MM.1S (cell line): ENCODE data around the gene KCNMB4.

Experiments used
- DNase-seq: peaks from one replicate; pipeline ENCODE4 v3.0.0-alpha.2; 2015
- H2AFZ ChIP-seq: fragments of 300-600 bp; sonication (generic); 2 replicates; pipeline ENCODE4 v1.6.0; 2016; ENCODE audit warnings: antibody characterized with exemption, low read length
- H3F3A ChIP-seq: fragments of 300-600 bp; sonication (generic); 2 replicates; pipeline ENCODE4 v1.6.1; 2016; ENCODE audit warnings: mild to moderate bottlenecking, antibody characterized with exemption, low read length, moderate library complexity, mixed read lengths; ENCODE audit not compliant: insufficient read depth
- H3K27ac ChIP-seq: fragments of 300-600 bp; sonication (generic); 2 replicates; pipeline ENCODE4 v1.5.1; 2016; ENCODE audit warnings: mild to moderate bottlenecking, low read length
- H3K27me3 ChIP-seq: fragments of 300-600 bp; sonication (generic); replicated peaks from 2 replicates; pipeline ENCODE4 v1.6.0; 2016; ENCODE audit warnings: low read length; ENCODE audit not compliant: insufficient read depth
- H3K36me3 ChIP-seq: fragments of 300-600 bp; sonication (generic); replicated peaks from 2 replicates; pipeline ENCODE4 v1.6.1; 2016; ENCODE audit warnings: mild to moderate bottlenecking, low read length, mixed read lengths; ENCODE audit not compliant: insufficient read depth
- H3K4me1 ChIP-seq: fragments of 300-600 bp; sonication (generic); 2 replicates; pipeline ENCODE4 v1.6.1; 2016; ENCODE audit warnings: low read length, mixed read lengths
- H3K4me2 ChIP-seq: fragments of 300-600 bp; sonication (generic); 2 replicates; pipeline ENCODE4 v1.6.0; 2016; ENCODE audit warnings: low read depth, low read length
- H3K4me3 ChIP-seq: fragments of 300-600 bp; sonication (generic); 2 replicates; pipeline ENCODE4 v1.5.1; 2016; ENCODE audit warnings: low read length, mixed read lengths
- H3K79me2 ChIP-seq: fragments of 300-600 bp; sonication (generic); 2 replicates; pipeline ENCODE4 v1.6.1; 2016; ENCODE audit warnings: mixed run types, low read length, mixed read lengths
- H3K9ac ChIP-seq: fragments of 300-600 bp; sonication (generic); 2 replicates; pipeline ENCODE4 v1.6.1; 2016; ENCODE audit warnings: low read length, mixed read lengths
- H3K9me2 ChIP-seq: fragments of 300-600 bp; sonication (generic); replicated peaks from 2 replicates; pipeline ENCODE4 v1.6.1; 2016; ENCODE audit warnings: mild to moderate bottlenecking, low read length, mixed read lengths; ENCODE audit not compliant: insufficient read depth
- H3K9me3 ChIP-seq: fragments of 300-600 bp; sonication (generic); replicated peaks from 2 replicates; pipeline ENCODE4 v1.6.1; 2016; ENCODE audit warnings: mild to moderate bottlenecking, low read length, mixed read lengths; ENCODE audit not compliant: insufficient read depth
- H4K20me1 ChIP-seq: fragments of 300-600 bp; sonication (generic); 2 replicates; pipeline ENCODE4 v1.6.1; 2016; ENCODE audit warnings: mild to moderate bottlenecking, low read length, moderate library complexity, mixed read lengths; ENCODE audit not compliant: insufficient read depth
- CTCF ChIP-seq: fragments of 300-600 bp; sonication (generic); IDR thresholded peaks from 2 replicates; pipeline ENCODE4 v1.5.1; 2016; ENCODE audit warnings: antibody characterized with exemption, low read length, mixed read lengths
- EZH2 ChIP-seq: fragments of 300-600 bp; sonication (generic); optimal IDR thresholded peaks from 2 replicates; pipeline ENCODE3; 2017; ENCODE audit warnings: low read depth, mild to moderate bottlenecking, antibody characterized with exemption, low read length, mixed read lengths
- EZH2phosphoT487 ChIP-seq: fragments of 300-600 bp; sonication (generic); IDR thresholded peaks from 2 replicates; pipeline ENCODE4 v1.6.1; 2018; ENCODE audit warnings: antibody characterized with exemption, low read length

KCNMB4 gene

GRCh38 chr12:70456953-70457352, 90.9 kb downstream of the KCNMB4 start:
- H3F3A ChIP-seq, result no peaks in the 10 kb centered on the region
- H3K79me2 ChIP-seq, result no peaks in the 10 kb centered on the region
- no peaks in the 10 kb centered on the region for H3K27me3 ChIP-seq
- no peak for DNase-seq
- H4K20me1 ChIP-seq, result no peaks in the 10 kb centered on the region
- H3K4me2 ChIP-seq, result no peak overlapping the region
- no peak overlapping the region for H3K27ac ChIP-seq
- no peaks in the 10 kb centered on the region for H3K9me3 ChIP-seq
- H3K4me1 ChIP-seq, result no peaks in the 10 kb centered on the region
- H3K9ac ChIP-seq, result no peak overlapping the region
- H2AFZ ChIP-seq, result no peak overlapping the region
- no peaks in the 10 kb centered on the region for H3K9me2 ChIP-seq
- TF ChIP-seq CTCF (no peak), EZH2 (no peak), EZH2phosphoT487 (no peak)
- H3K4me3 ChIP-seq, result no peak overlapping the region
- no peaks in the 10 kb centered on the region for H3K36me3 ChIP-seq

GRCh38 chr12:70459786-70460185, 93.7 kb downstream of the KCNMB4 start:
- H4K20me1 ChIP-seq, result no peaks in the 10 kb centered on the region
- H3K79me2 ChIP-seq, result no peaks in the 10 kb centered on the region
- H3K9me3 ChIP-seq, result 0 out of 2 replicates have a peak, but pooled peaks cover 3% of the 10 kb centered on the region
- no peak overlapping the region for H3K4me3 ChIP-seq
- no peak overlapping the region for H3K4me2 ChIP-seq
- no peaks in the 10 kb centered on the region for H3K27me3 ChIP-seq
- H3F3A ChIP-seq, result no peaks in the 10 kb centered on the region
- no peak overlapping the region for H3K27ac ChIP-seq
- no peaks in the 10 kb centered on the region for H3K36me3 ChIP-seq
- no peak for DNase-seq
- no peaks in the 10 kb centered on the region for H3K4me1 ChIP-seq
- H3K9me2 ChIP-seq, result no peaks in the 10 kb centered on the region
- TF ChIP-seq CTCF (no peak), EZH2 (no peak)
- no peak overlapping the region for H2AFZ ChIP-seq
- H3K9ac ChIP-seq, result no peak overlapping the region

GRCh38 chr12:70463997-70464396, 97.9 kb downstream of the KCNMB4 start:
- TF ChIP-seq EZH2phosphoT487, result no peak
- TF ChIP-seq CTCF, result no peak
- TF ChIP-seq EZH2, result no peak
- Histone ChIP-seq H2AFZ (no peak overlapping the region), H3F3A (no peaks in the 10 kb centered on the region), H3K36me3 (no peaks in the 10 kb centered on the region), H4K20me1 (no peaks in the 10 kb centered on the region), H3K79me2 (no peaks in the 10 kb centered on the region), H3K9me3 (0 out of 2 replicates have a peak, but pooled peaks cover 3% of the 10 kb centered on the region), H3K27ac (no peak overlapping the region), H3K4me3 (no peak overlapping the region), H3K9ac (no peak overlapping the region), H3K4me2 (no peak overlapping the region), H3K4me1 (no peaks in the 10 kb centered on the region), H3K9me2 (no peaks in the 10 kb centered on the region), H3K27me3 (no peaks in the 10 kb centered on the region)
- DNase-seq, result no peak
